ENCODE results near the gene SMYD3. TPM values are rescaled to one million over a fixed set of nuclear protein-coding genes. Genes with fewer than 3 reads are reported as not detected.
A peak's percentile ranks its signal among the peaks of the same experiment; 100 is the strongest.

The SMYD3 gene
- total RNA-seq, 4 donors from 2014 or later, result 33.7 to 105 (median 51.4) TPM

DNA sequence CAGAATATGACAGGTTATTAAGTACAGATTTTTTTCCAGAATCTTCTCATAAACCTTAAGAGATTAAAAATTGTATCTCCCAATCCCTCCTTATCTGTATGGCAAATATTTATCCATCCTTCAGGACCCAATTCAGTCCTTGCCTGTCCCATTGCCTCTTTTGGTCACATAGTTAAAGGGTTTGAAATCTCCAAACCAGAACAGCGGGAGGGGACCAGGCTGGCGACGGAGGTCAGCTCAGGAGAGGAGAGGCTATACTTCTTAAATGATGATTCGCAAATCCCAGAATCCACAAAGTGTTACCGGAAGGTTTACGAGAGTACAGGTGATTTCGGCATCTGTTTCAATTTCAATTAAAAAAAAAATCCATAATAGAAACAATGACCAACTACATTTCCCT, 572.7 kb downstream of the SMYD3 start:
- DNase-seq, result no peak
- TF ChIP-seq POLR2A (IDR thresholded peaks at IDR 0.05), result no peak
- TF ChIP-seq, protein P1, sequence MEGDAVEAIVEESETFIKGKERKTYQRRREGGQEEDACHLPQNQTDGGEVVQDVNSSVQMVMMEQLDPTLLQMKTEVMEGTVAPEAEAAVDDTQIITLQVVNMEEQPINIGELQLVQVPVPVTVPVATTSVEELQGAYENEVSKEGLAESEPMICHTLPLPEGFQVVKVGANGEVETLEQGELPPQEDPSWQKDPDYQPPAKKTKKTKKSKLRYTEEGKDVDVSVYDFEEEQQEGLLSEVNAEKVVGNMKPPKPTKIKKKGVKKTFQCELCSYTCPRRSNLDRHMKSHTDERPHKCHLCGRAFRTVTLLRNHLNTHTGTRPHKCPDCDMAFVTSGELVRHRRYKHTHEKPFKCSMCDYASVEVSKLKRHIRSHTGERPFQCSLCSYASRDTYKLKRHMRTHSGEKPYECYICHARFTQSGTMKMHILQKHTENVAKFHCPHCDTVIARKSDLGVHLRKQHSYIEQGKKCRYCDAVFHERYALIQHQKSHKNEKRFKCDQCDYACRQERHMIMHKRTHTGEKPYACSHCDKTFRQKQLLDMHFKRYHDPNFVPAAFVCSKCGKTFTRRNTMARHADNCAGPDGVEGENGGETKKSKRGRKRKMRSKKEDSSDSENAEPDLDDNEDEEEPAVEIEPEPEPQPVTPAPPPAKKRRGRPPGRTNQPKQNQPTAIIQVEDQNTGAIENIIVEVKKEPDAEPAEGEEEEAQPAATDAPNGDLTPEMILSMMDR (IDR thresholded peaks at IDR 0.05), result no peak
- no peaks in the 10 kb centered on the region for H3K9me3 ChIP-seq
- H3K27me3 ChIP-seq, result no peaks in the 10 kb centered on the region
- H3K36me3 ChIP-seq, result no peaks in the 10 kb centered on the region
- H3K27ac ChIP-seq, result no peak overlapping the region
- WGBS, 2 donors, result 97% methylated on average over 7 of the region's 7 CpGs
- no peak overlapping the region for H3K4me3 ChIP-seq (replicated peaks in 1 of 3)
- H3K4me1 ChIP-seq, result no peaks in the 10 kb centered on the region
- intact Hi-C loops (cut with DNase I), result no loop called here

DNA sequence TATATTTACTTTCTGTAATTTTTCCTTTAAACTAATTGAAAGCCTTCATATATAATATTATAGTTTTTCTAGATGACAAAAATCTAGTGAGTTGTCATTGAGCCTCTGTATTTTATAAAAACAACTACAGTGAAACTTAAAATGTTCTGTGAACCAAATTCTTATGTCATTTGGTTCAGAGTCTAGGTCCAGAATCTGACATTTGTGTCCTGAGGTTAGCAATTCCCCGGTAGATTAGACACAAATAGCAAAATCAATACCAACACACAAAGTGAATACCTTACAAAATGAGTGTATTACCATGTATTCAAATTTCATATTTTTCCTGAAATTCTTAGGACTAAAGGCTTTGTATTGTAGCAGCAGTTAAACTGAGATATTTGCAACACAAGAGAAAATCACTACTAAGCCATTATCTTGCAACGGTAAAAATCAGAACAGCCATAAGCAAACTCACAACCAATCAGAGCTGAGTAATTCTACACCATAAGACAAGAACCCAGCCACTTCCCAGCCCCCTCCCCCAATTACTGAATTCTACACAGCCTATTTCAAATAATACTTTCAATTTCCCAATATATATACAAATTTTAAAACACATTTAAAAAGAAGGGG, 573.5 kb downstream of the SMYD3 start:
- no peaks in the 10 kb centered on the region for H3K4me1 ChIP-seq
- H3K27ac ChIP-seq, result no peak overlapping the region
- DNase-seq, result no peak
- intact Hi-C loops (cut with DNase I), result no loop called here
- TF ChIP-seq, protein P1 (IDR thresholded peaks at IDR 0.05), result no peak
- TF ChIP-seq POLR2A (IDR thresholded peaks at IDR 0.05), result no peak
- 46 to 49% methylated on average over 2 of the region's 2 CpGs for WGBS, 2 donors
- H3K4me3 ChIP-seq (replicated peaks in 1 of 3), result no peak overlapping the region
- no peaks in the 10 kb centered on the region for H3K9me3 ChIP-seq
- no peaks in the 10 kb centered on the region for H3K36me3 ChIP-seq
- H3K27me3 ChIP-seq, result no peaks in the 10 kb centered on the region

DNA sequence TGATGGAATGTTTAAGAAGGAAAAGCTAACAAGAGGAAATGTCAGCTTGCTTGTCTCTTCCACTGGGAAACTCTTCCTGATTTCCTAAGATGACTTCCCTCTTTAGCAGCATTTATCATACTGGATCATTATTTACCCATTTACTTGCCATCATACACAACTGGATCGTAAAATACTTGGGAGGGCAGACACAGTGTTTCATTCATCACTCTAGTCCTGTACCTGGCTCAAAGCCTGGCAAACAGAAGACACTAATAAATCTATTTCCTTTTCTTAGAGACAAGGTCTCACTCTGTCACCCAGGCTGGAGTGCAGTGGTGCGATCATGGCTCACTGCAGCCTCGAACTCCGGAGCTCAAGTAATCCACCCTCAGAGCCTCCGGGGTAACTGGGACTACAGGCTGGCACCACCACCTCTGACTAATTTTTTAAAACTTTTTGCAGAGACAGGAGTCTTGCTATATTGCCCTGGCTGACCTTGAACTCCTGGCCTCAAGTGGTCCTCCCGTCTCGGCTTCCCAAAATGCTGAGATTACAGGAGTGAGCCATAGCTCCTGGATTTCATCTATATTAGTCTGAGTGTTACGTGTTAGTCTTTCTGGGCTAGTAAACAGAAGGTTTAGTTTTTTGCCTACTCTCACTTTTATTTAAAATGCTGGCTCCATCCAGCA, 574.6 kb downstream of the SMYD3 start:
- no peaks in the 10 kb centered on the region for H3K4me1 ChIP-seq
- H3K27ac ChIP-seq, result no peak overlapping the region
- DNase-seq, result no peak
- H3K9me3 ChIP-seq, result no peaks in the 10 kb centered on the region
- TF ChIP-seq POLR2A (IDR thresholded peaks at IDR 0.05), result no peak
- TF ChIP-seq, protein P1 (IDR thresholded peaks at IDR 0.05), result no peak
- no peak overlapping the region for H3K4me3 ChIP-seq (replicated peaks in 1 of 3)
- H3K36me3 ChIP-seq, result no peaks in the 10 kb centered on the region
- H3K27me3 ChIP-seq, result no peaks in the 10 kb centered on the region
- intact Hi-C loops (cut with DNase I), result no loop called here
- WGBS, 2 donors, result 93 to 95% methylated on average over 8 of the region's 8 CpGs

DNA sequence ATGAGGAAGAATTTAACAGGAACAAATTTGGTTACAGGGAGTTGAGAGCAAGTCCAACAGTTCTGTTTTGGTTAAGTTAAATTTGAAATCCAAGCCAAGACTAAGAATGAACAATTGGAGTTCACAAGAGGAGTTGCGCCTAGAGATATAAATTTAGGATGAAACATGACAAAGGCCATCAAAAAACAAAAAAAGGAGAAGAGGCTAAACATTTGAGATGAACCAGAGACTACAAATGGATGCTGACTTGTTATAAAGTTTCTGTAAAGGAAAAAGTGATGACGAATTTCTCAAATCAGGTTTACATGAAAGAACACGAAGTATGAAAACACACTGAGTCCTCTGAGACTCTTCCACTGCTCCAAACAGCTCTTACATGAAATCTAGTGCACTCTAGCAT, 575.6 kb downstream of the SMYD3 start:
- Histone ChIP-seq H3K27ac (no peak overlapping the region), H3K4me3 (replicated peaks in 1 of 3) (no peak overlapping the region), H3K27me3 (no peaks in the 10 kb centered on the region), H3K36me3 (no peaks in the 10 kb centered on the region), H3K4me1 (no peaks in the 10 kb centered on the region), H3K9me3 (no peaks in the 10 kb centered on the region)
- intact Hi-C loops (cut with DNase I), result no loop called here
- WGBS, 2 donors, result 89% methylated on average over 3 of the region's 3 CpGs
- TF ChIP-seq, protein P1 (IDR thresholded peaks at IDR 0.05), result no peak
- TF ChIP-seq POLR2A (IDR thresholded peaks at IDR 0.05), result no peak
- DNase-seq, result no peak

DNA sequence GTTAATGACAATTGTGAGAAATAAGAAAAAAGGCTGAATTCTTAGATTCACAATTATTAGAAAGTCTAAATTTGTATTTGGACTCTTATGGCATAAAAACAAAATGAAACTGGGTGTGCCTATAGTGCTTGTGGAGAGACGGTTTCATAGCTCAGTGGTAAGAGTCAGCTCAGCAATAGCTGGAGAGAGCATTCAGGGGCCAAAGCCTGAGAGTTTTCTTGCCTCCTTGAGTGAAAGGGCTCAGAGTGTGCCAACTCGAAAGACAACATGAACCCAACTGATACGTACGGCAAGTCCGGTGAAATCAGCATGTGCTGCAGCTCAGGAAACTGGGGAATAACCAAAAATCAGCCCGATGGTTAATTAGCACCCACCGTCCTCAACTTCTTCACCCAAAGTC, 577.9 kb downstream of the SMYD3 start:
- Histone ChIP-seq H3K27ac (no peak overlapping the region), H3K36me3 (no peaks in the 10 kb centered on the region), H3K27me3 (no peaks in the 10 kb centered on the region), H3K4me3 (replicated peaks in 1 of 3) (no peak overlapping the region), H3K9me3 (no peaks in the 10 kb centered on the region), H3K4me1 (no peaks in the 10 kb centered on the region)
- TF ChIP-seq, protein P1 (IDR thresholded peaks at IDR 0.05), result no peak
- TF ChIP-seq POLR2A (IDR thresholded peaks at IDR 0.05), result no peak
- DNase-seq, result peak; percentile 53 to 55
- WGBS, 2 donors, result 60 to 63% methylated on average over 7 of the region's 7 CpGs
- intact Hi-C loops (cut with DNase I), result no loop called here
